Ovary (tissue), 9 donors: Measurements from ENCODE around the gene DPYSL3. TPM values are rescaled to one million over a fixed set of nuclear protein-coding genes. Genes with fewer than 3 reads are reported as not detected.

ENCODE experiments used
- DNase-seq, 5 donors: peaks; one replicate each; pipeline ENCODE4 v3.0.0-alpha.2; 2019 to 2020
- H3K27ac ChIP-seq, 2 donors: fragments of 200-600 bp; one replicate each; pipeline versions ENCODE4 v1.5.1 to v1.8.0; 2019 to 2022
- H3K27me3 ChIP-seq: fragments of 200-600 bp; one replicate; pipeline ENCODE4 v1.8.0; 2022
- H3K36me3 ChIP-seq: fragments of 200-600 bp; sonication (generic); one replicate; pipeline ENCODE4 v1.5.1; 2019
- H3K4me1 ChIP-seq: one replicate; pipeline ENCODE4 v1.8.1; 2013; ENCODE audit warnings: mild to moderate bottlenecking, moderate library complexity; ENCODE audit not compliant: insufficient read depth
- H3K4me3 ChIP-seq: fragments of 200-600 bp; sonication (generic); one replicate; pipeline ENCODE4 v1.5.1; 2017
- H3K9me3 ChIP-seq, 2 donors: fragments of 200-600 bp in 1 of 2; sonication (generic) in 1 of 2; one replicate each; pipeline versions ENCODE4 v1.5.1 to v1.8.1; 2013 to 2019; ENCODE audit warnings: mild to moderate bottlenecking in 1 of 2, moderate library complexity in 1 of 2
- EP300 ChIP-seq: sonication (generic); formaldehyde crosslinking; IDR thresholded peaks from one replicate; pipeline ENCODE4 v1.6.1; 2017; ENCODE audit warnings: antibody characterized with exemption
- POLR2A ChIP-seq: fragments of 450-650 bp; IDR thresholded peaks from one replicate; pipeline ENCODE4 v1.6.1; 2017; ENCODE audit warnings: antibody characterized with exemption, mild to moderate bottlenecking, moderate library complexity
- WGBS, 3 donors: extraction: QIAGEN DNeasy Blood & Tissue Kit in 1 of 3; methylation state at CpG; one replicate each; pipeline versions ENCODE4 v1.1.5 to v1.1.7; 2013 to 2017; 5-methylcytosine and 5-hydroxymethylcytosine counted together
- intact Hi-C, 4 donors: fragments of 100-400 bp; cut with DNase I; formaldehyde crosslinking; loops; one replicate each; pipeline versions ENCODE4 v1.11.0 to v1.15.1; 2022 to 2023
- polyA plus RNA-seq, 2 donors: library from polyadenylated mRNA; stranded (reverse); fragments of 200-250 nt in 1 of 2; fragments of 350-450 nt in 1 of 2; fragmentation: Illumina TruSeq in 1 of 2; extraction: RNeasy Lipid Tissue Mini Kit (QIAGEN cat#74804) in 1 of 2; gene quantifications; one replicate each; pipeline ENCODE4 v1.2.3, GENCODE V29; 2013 to 2014
- total RNA-seq, 7 donors: library from RNA; depleted of rRNA in 2 of 7; stranded (reverse); fragments of >200 nt in 2 of 7; fragmentation: NEBNext Ultra II Directional in 3 of 7; extraction: Animal tissue kit (Norgen Biotek cat#: 25700) in 3 of 7; gene quantifications; one replicate each; pipeline versions ENCODE4 v1.1.0 to v1.2.4, GENCODE V29; 2016 to 2023
- TF ChIP-seq, protein P1 (sequence below), 3 donors: fragments of 450-650 bp in 2 of 3; fragments of 200-600 bp in 1 of 3; IDR thresholded peaks; one replicate each; pipeline versions ENCODE4 v1.5.1 to v1.8.0; 2016 to 2022; ENCODE audit warnings: antibody characterized with exemption in 3 of 3, mild to moderate bottlenecking in 1 of 3
- donor health status: DM: no; HTN: no; CAD: no; lungs with moderate emphysema.
- donor health status: DM: no; HTN: no; CAD: no.
- donor health status: Bipolar disorder and iron deficiency.
- donor health status: DM: yes; HTN: yes; CAD: no.
- donor health status: DM: no; HTN: no; CAD: no.
- donor health status: DM: yes; HTN: yes; CAD: no.

DPYSL3 gene
- total and polyA plus RNA-seq, 9 donors: 77.9 to 606 (median 158) TPM

DNA sequence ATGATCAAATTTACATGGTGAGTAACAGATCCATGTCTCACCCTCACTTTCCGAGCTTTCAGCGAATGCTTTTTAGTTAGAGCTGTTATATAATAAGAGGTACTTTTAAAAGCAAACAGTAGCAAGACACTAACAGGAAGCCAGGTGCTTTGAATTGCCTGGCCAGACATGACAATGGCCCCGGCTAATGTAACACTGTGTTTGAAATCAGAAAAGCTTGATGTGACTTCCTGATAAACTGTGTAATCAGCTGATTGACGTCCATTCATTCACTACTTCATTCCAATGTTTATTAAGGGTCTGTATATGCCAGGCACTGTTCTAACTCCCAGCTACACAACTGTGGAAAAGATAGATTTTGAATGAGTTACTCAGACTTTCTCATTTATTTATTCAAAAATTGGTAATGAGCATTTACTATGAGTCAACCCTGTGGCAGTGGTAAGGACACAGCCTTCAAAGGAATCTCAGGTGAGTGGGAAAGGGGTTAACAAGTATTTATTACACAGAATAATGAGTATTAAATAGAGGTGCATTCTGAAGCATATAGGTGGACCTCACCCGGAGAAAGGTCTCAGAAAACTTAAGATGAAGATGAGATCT lies 26.6 kb downstream of the DPYSL3 start:
- H3K9me3 ChIP-seq: no peaks in the 10 kb centered on the region
- intact Hi-C loops: no loop called here
- H3K27me3 ChIP-seq: no peaks in the 10 kb centered on the region
- H3K4me3 ChIP-seq: no peak overlapping the region
- H3K36me3 ChIP-seq: no peaks in the 10 kb centered on the region
- 75 to 83% (median 76%) methylated on average over 5 of the region's 5 CpGs for WGBS, 3 donors
- H3K4me1 ChIP-seq: peaks cover 21% of the 10 kb centered on the region
- peak overlapping the region in 1 of 2 donors; percentile 38 for H3K27ac ChIP-seq
- no peak for DNase-seq
- TF ChIP-seq POLR2A: no peak
- TF ChIP-seq EP300: no peak
- TF ChIP-seq, protein P1, sequence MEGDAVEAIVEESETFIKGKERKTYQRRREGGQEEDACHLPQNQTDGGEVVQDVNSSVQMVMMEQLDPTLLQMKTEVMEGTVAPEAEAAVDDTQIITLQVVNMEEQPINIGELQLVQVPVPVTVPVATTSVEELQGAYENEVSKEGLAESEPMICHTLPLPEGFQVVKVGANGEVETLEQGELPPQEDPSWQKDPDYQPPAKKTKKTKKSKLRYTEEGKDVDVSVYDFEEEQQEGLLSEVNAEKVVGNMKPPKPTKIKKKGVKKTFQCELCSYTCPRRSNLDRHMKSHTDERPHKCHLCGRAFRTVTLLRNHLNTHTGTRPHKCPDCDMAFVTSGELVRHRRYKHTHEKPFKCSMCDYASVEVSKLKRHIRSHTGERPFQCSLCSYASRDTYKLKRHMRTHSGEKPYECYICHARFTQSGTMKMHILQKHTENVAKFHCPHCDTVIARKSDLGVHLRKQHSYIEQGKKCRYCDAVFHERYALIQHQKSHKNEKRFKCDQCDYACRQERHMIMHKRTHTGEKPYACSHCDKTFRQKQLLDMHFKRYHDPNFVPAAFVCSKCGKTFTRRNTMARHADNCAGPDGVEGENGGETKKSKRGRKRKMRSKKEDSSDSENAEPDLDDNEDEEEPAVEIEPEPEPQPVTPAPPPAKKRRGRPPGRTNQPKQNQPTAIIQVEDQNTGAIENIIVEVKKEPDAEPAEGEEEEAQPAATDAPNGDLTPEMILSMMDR (IDR thresholded peaks at IDR 0.05): no peak

DNA sequence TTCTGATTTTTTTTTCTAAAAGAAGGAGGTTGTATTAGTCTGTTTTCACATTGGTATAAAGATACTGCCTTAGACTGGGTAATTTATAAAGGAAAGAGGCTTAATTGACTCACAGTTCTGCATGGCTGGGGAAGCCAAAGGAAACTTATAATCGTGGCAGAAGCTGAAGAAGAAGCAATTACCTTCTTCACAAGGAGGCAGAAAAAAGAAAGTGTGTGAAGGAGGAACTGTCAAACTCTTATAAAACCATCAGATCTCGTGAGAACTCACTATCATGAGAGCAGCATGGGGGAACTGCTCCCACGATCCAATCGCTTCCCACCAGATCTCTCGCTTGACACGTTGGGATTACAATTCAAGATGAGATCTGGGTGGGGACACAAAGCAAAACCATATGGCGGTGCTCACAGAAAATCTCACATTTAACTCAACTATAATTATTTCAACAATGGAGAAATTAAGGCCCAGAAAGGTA lies 27.1 kb downstream of the DPYSL3 start:
- Histone ChIP-seq H3K4me1 (peaks cover 21% of the 10 kb centered on the region), H3K36me3 (no peaks in the 10 kb centered on the region), H3K4me3 (no peak overlapping the region), H3K9me3 (no peaks in the 10 kb centered on the region), H3K27me3 (no peaks in the 10 kb centered on the region), H3K27ac (peak overlapping the region in 1 of 2 donors; percentile 38)
- no peak for DNase-seq
- TF ChIP-seq, protein P1 (IDR thresholded peaks at IDR 0.05): no peak
- TF ChIP-seq POLR2A (no peak), EP300 (no peak)
- intact Hi-C loops: no loop called here
- 74 to 78% (median 76%) methylated on average over 7 of the region's 7 CpGs for WGBS, 3 donors

DNA sequence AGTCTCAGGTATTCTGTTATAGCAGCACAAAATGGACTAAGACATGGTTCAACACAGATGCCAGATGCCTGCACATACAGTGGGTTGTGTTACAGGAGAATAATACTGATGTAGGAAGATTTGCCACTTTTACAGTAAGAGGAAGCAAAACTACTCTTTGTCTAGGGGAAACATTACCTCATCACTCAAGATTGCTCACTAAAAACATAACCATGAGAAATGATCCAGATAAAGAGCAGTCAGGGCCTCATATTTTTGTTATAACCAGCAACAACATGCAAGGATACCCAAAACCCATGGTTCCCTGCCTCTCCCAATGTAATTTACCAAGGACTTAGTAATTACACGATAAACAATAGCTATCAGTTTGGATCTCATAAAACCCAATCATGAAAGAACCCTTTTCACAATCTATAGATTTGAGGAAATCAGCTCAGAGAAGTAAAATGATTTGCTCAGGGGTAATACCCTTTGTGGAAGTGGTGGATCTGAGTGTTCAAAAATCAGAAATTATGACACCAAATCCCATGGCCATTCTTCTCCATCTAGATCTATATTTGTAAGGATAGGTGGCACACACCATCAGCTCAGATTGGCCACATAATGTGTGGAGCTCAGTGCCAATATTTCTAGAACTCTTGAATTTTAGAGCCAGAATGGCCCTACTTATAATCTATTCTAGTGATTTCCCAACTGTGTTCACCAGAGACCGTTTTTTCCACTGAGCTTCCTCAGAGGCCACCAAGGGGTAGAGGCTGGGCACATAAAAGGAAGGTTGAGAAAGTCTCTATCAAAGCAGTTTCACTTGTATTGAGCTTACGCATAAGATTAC lies 27.8 kb downstream of the DPYSL3 start:
- intact Hi-C loops: no loop called here
- H3K27me3 ChIP-seq: no peaks in the 10 kb centered on the region
- no peaks in the 10 kb centered on the region for H3K36me3 ChIP-seq
- no peak overlapping the region for H3K4me3 ChIP-seq
- peak overlapping the region in 1 of 2 donors; percentile 38 for H3K27ac ChIP-seq
- peaks cover 21% of the 10 kb centered on the region for H3K4me1 ChIP-seq
- TF ChIP-seq, protein P1 (IDR thresholded peaks at IDR 0.05): no peak
- TF ChIP-seq EP300 (no peak), POLR2A (no peak)
- H3K9me3 ChIP-seq: no peaks in the 10 kb centered on the region
- 70 to 74% (median 72%) methylated on average over 3 of the region's 3 CpGs for WGBS, 3 donors
- DNase-seq: no peak

DNA sequence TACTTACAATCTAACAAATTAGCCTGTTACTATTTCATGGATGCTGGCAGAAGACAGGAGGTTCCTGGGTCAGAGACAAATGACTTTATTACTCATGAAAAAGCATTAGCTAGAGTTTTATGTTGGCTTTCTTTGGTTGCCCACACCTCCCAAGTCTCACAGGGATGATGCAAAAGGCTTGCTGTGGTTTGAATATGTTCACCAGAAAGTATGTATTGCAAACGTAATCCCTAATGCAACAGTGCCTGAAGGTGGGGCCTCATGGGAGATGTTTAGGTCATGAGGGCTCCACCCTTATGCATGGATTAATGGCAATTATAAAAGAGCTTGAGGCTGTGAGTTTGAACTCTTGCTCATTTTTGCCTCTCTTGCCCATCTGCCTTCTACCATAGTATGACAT lies 28.5 kb downstream of the DPYSL3 start:
- no peak for DNase-seq
- 57 to 92% (median 91%) methylated on average over 1 of the region's 1 CpG for whole genome bisulfite sequencing, 3 donors
- Histone ChIP-seq H3K36me3 (no peaks in the 10 kb centered on the region), H3K27me3 (no peaks in the 10 kb centered on the region), H3K4me1 (peaks cover 17% of the 10 kb centered on the region), H3K9me3 (no peaks in the 10 kb centered on the region), H3K27ac (no peak overlapping the region), H3K4me3 (no peak overlapping the region)
- TF ChIP-seq POLR2A: no peak
- TF ChIP-seq, protein P1 (IDR thresholded peaks at IDR 0.05): no peak
- intact Hi-C loops: no loop called here
